LNCAP (cell line): ENCODE data around the gene CCBE1.

Experiments used
- TF ChIP-seq, protein P1 (sequence below): fragments of 450-650 bp; IDR thresholded peaks from 2 replicates; pipeline ENCODE4 v1.5.1; 2017; ENCODE audit warnings: mild to moderate bottlenecking

Gene CCBE1

DNA sequence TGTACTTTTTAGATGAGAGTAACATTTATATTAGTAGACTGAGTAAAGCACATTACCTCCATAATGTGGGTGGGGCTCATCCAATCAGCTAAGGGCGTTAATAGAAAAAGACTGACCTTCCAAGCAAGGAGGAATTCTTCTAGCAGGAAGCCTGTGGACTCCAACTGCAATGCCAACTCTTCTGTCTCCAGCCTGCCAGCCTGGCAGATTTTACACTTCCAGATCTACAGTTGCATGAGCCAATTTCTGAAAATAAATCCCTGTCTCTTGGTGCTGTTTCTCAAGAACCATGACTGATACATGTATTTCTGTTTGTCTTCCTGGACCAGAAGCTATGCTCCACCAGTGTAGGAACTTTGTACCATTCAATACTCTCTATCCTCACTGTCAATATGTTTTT, 269.2 kb downstream of the CCBE1 start:
- TF ChIP-seq, protein P1, sequence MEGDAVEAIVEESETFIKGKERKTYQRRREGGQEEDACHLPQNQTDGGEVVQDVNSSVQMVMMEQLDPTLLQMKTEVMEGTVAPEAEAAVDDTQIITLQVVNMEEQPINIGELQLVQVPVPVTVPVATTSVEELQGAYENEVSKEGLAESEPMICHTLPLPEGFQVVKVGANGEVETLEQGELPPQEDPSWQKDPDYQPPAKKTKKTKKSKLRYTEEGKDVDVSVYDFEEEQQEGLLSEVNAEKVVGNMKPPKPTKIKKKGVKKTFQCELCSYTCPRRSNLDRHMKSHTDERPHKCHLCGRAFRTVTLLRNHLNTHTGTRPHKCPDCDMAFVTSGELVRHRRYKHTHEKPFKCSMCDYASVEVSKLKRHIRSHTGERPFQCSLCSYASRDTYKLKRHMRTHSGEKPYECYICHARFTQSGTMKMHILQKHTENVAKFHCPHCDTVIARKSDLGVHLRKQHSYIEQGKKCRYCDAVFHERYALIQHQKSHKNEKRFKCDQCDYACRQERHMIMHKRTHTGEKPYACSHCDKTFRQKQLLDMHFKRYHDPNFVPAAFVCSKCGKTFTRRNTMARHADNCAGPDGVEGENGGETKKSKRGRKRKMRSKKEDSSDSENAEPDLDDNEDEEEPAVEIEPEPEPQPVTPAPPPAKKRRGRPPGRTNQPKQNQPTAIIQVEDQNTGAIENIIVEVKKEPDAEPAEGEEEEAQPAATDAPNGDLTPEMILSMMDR: no peak

DNA sequence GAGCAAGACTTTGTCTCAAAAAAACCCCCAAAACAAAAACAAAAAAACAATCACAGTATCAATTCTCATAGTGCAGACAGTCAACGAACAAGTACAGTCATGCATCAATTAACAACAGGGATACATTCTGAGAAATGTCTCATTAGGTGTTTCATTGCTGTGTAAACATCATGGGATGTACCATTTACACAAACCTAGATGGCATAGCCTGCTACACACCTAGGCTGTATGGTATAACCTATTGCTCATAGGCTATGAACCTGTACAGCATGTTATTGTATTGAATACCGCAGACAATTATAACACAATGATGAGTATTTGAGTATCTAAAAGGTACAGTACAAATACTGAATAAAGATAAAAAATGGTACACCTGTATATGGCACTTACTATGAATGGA, 270.4 kb downstream of the CCBE1 start:
- TF ChIP-seq, protein P1: no peak

DNA sequence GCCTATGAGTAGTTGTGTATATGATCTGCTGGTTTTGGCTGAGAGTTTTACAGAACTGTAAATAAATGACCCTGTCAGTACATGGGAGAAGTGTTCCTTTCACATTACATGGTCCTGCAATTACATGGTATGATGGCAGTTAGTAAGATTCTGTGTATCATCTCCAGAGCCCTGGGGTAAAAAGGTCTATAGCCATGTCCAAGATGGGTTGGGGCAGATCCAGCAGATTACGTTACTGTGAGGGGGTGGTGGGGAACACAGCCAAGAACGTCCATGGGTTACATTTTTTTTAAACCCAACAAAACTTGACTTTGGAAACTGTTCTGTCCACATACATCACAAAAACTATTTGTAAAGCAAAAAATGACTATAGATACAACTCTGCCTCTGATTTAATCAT, 274.0 kb downstream of the CCBE1 start:
- TF ChIP-seq, protein P1: no peak

DNA sequence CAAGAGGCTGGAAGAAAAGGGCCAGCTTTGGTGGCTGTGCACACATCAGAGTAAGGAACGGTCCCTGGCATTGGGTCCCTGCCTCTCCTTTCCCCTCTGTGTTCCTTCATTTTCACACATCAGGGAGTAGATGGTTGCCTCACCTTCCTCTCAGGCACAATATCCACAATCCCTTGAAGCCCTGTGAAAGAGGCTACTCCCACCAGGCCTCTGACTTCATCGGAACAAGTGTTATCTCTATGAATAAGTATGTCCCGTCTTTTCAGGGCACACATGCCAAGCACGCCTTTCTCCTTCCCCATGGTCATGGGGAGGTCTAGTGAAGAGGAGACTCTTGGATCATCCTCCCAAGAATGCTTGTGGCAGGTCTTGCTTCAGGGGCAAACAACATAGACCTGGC, 277.0 kb downstream of the CCBE1 start:
- TF ChIP-seq, protein P1: no peak

DNA sequence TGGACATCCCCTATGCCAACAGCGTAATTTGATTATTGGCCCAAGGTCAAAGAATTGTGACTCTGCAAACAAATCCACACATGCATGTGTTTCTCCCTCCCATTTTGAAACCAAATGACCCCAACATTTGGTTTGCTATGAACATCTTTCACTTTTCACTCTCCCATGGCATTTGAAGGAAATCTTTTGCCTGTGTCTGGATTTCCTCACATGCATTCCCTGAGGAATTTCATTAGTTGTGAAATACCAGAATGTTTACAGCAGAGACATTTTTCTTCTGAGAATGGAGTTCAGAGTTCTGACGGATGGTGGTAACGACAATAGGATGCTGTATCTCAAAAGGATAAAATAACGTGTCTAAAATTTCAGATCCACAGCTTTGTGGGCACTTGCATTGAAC, 277.8 kb downstream of the CCBE1 start:
- TF ChIP-seq, protein P1: no peak

DNA sequence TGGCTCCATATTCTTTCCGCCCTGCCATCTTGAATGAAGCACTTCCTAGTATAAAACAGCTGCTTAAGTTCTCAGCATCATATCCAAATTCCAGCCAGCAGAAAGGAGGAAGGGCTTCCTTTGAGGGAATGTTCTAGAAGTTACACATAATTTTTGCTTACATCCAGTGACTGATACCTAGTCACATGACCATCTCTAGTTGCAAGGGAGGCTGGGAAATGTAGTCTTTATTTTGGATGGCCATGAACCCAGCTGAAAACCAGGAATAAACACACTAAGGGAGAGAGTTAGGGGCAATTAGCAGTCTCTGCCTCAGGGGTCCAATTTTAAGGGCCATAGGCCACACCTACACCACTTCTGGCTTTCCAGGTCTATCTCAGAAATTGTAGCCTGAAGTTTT, 280.4 kb downstream of the CCBE1 start:
- TF ChIP-seq, protein P1: no peak

DNA sequence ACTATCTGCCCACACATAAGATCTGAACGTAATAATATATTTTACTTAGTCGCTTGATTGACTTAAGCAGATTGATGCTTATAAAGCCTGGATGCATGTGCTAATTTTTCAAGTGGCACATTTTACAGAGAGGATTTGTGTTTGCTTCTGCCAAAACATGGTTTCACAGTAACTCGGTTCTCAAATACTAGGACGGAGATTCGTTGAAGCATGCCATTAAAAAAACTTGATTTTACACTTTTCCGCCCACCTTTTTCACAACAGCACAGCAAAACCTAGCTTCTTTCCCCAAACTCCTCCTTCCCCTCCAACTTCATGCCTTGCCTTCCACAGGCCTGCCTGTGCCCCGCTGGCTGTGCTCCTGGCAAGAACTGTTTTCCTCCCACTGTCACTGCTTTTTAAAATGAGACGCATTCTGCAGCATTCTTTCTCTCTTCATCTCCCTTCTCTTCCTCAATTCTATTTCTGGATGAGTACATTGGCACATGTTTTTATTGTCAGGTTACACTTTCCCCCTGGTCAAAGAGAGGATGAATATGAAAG, 283.0 kb downstream of the CCBE1 start:
- TF ChIP-seq, protein P1: no peak

DNA sequence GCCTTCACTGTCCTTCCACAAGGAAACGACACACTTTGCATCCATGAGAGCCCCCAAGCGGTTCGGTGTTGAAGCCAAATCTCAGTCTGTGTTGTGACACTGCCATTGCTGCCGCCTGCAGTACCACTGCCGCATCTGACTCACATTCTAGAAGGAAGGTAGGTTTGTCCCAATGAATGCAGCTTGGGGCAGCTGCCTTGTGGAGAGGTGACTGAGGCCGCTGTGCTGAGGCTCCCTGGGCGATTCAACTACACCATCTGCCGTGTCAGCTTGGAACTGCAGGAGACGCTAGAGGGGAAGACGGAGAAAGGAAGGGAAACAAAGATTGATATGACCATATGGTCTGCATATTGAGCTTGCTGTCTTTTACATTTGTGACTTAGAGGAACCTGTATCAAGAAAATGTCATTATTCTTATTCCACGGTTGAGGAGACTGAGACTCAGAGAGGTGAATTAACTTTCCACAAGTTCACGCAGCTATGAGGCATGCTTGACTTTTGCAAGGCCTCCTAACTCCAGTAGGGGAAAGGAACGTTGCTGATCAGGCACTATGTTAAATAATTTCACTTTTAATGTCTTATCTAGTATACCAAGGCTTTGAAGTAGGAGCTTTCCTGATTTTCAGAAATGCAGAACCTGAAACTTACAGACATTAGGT, 294.7 kb downstream of the CCBE1 start:
- TF ChIP-seq, protein P1: peak; percentile 99
